Effector memory CD4-positive, alpha-beta T cell (primary cell): ENCODE measurements around the gene GRAMD1C.

ENCODE experiments used
- DNase-seq, 3 donors: peaks; one replicate each; pipeline ENCODE4 v3.0.0-alpha.2; 2020
- H3K27ac ChIP-seq: 2 replicates; pipeline ENCODE4 v1.7.0; 2013; ENCODE audit warnings: mild to moderate bottlenecking, low read length, moderate library complexity; ENCODE audit not compliant: insufficient read depth, poor library complexity, severe bottlenecking
- H3K27me3 ChIP-seq: replicated peaks from 2 replicates; pipeline ENCODE4 v1.7.0; 2013; ENCODE audit warnings: mild to moderate bottlenecking, low read length; ENCODE audit not compliant: insufficient read depth, control insufficient read depth, poor library complexity, severe bottlenecking
- H3K36me3 ChIP-seq: 2 replicates; pipeline ENCODE4 v1.7.0; 2013; ENCODE audit warnings: mild to moderate bottlenecking, low read length, moderate library complexity; ENCODE audit not compliant: control insufficient read depth, insufficient read depth
- H3K4me1 ChIP-seq: 2 replicates; pipeline ENCODE4 v1.7.0; 2013; ENCODE audit warnings: low read length, mild to moderate bottlenecking; ENCODE audit not compliant: control insufficient read depth, insufficient read depth, poor library complexity, severe bottlenecking
- H3K4me3 ChIP-seq: 2 replicates; pipeline ENCODE4 v1.7.0; 2013; ENCODE audit warnings: low read length, low read depth, mild to moderate bottlenecking; ENCODE audit not compliant: insufficient read depth, poor library complexity, severe bottlenecking
- H3K9me3 ChIP-seq: 2 replicates; pipeline ENCODE4 v1.7.0; 2013; ENCODE audit warnings: mild to moderate bottlenecking, low read length, moderate library complexity; ENCODE audit not compliant: control insufficient read depth
- total RNA-seq, 3 donors: gene quantifications; one replicate each; lab custom pipeline; 2026; lab: John Stamatoyannopoulos, UW

GRAMD1C gene
- 0.58 to 1.1 (median 0.69) reads per million in 3 donors for total RNA-seq

- no peak within 1 kb of the TSS for H3K27ac ChIP-seq
- H3K9me3 ChIP-seq, result no peaks in the 10 kb centered on the region
- H3K36me3 ChIP-seq, result no peaks in the 10 kb centered on the region
- DNase-seq, result peak; percentile 63 to 77 (median 73)
- peak within 1 kb of the TSS; percentile 42 for H3K4me3 ChIP-seq
- H3K27me3 ChIP-seq, result no peaks in the 10 kb centered on the region
- no peaks in the 10 kb centered on the region for H3K4me1 ChIP-seq
Measured at GRCh38 chr3:113838631-113839209, at the start of gene GRAMD1C. TSS of gene GRAMD1C (plus strand) at chr3:113838788. CDS start at chr3:113838910, 122 bp downstream.

GRCh38 chr3:113791381-113791780 lies 47.2 kb upstream of the GRAMD1C start:
- Histone ChIP-seq H3K4me1 (no peaks in the 10 kb centered on the region), H3K9me3 (no peaks in the 10 kb centered on the region), H3K27me3 (no peaks in the 10 kb centered on the region), H3K36me3 (peaks cover 37% of the 10 kb centered on the region), H3K4me3 (no peak overlapping the region), H3K27ac (no peak overlapping the region)
- DNase-seq, result no peak

GRCh38 chr3:113794526-113794925 lies 44.1 kb upstream of the GRAMD1C start:
- H3K36me3 ChIP-seq, result peaks cover 26% of the 10 kb centered on the region

GRCh38 chr3:113795693-113796092 lies 42.9 kb upstream of the GRAMD1C start:
- H3K9me3 ChIP-seq, result no peaks in the 10 kb centered on the region
- no peak overlapping the region for H3K4me3 ChIP-seq
- no peak for DNase-seq
- H3K27me3 ChIP-seq, result no peaks in the 10 kb centered on the region
- no peaks in the 10 kb centered on the region for H3K4me1 ChIP-seq
- peaks cover 26% of the 10 kb centered on the region for H3K36me3 ChIP-seq
- H3K27ac ChIP-seq, result no peak overlapping the region

More at GRCh38 chr3:113794526-113794925, 44.1 kb upstream of the GRAMD1C start:
- Histone ChIP-seq H3K4me1 (no peaks in the 10 kb centered on the region), H3K27me3 (no peaks in the 10 kb centered on the region), H3K27ac (no peak overlapping the region), H3K4me3 (no peak overlapping the region), H3K9me3 (no peaks in the 10 kb centered on the region)
- no peak for DNase-seq

GRCh38 chr3:113802795-113803455 lies 35.7 kb upstream of the GRAMD1C start:
- Histone ChIP-seq H3K9me3 (no peaks in the 10 kb centered on the region), H3K4me3 (no peak overlapping the region), H3K27ac (no peak overlapping the region), H3K4me1 (no peaks in the 10 kb centered on the region), H3K27me3 (no peaks in the 10 kb centered on the region), H3K36me3 (peaks cover 33% of the 10 kb centered on the region)
- no peak for DNase-seq

- H3K27ac ChIP-seq, result no peak overlapping the region
- no peaks in the 10 kb centered on the region for H3K9me3 ChIP-seq
- H3K27me3 ChIP-seq, result no peaks in the 10 kb centered on the region
- no peak for DNase-seq
- H3K4me1 ChIP-seq, result no peaks in the 10 kb centered on the region
- no peak overlapping the region for H3K4me3 ChIP-seq
- H3K36me3 ChIP-seq, result peaks cover 30% of the 10 kb centered on the region
Measured at GRCh38 chr3:113804661-113805060, 33.9 kb upstream of the GRAMD1C start.

- DNase-seq, result no peak
- Histone ChIP-seq H3K36me3 (peaks cover 31% of the 10 kb centered on the region), H3K27ac (no peak overlapping the region), H3K4me3 (no peak overlapping the region), H3K4me1 (no peaks in the 10 kb centered on the region), H3K9me3 (no peaks in the 10 kb centered on the region), H3K27me3 (no peaks in the 10 kb centered on the region)
Measured at GRCh38 chr3:113805249-113805648, 33.3 kb upstream of the GRAMD1C start.

GRCh38 chr3:113812854-113813253 lies 25.7 kb upstream of the GRAMD1C start:
- H3K9me3 ChIP-seq, result no peaks in the 10 kb centered on the region
- no peak for DNase-seq
- no peak overlapping the region for H3K4me3 ChIP-seq
- H3K4me1 ChIP-seq, result no peaks in the 10 kb centered on the region
- H3K27me3 ChIP-seq, result no peaks in the 10 kb centered on the region
- no peak overlapping the region for H3K27ac ChIP-seq
- H3K36me3 ChIP-seq, result peaks cover 5% of the 10 kb centered on the region

GRCh38 chr3:113819866-113820265 lies 18.7 kb upstream of the GRAMD1C start:
- H3K27ac ChIP-seq, result no peak overlapping the region
- H3K4me1 ChIP-seq, result no peaks in the 10 kb centered on the region
- no peak overlapping the region for H3K4me3 ChIP-seq
- DNase-seq, result no peak
- no peaks in the 10 kb centered on the region for H3K36me3 ChIP-seq
- H3K27me3 ChIP-seq, result no peaks in the 10 kb centered on the region
- no peaks in the 10 kb centered on the region for H3K9me3 ChIP-seq

GRCh38 chr3:113825090-113825489 lies 13.5 kb upstream of the GRAMD1C start:
- no peaks in the 10 kb centered on the region for H3K9me3 ChIP-seq
- H3K27me3 ChIP-seq, result no peaks in the 10 kb centered on the region
- H3K27ac ChIP-seq, result no peak overlapping the region
- H3K4me1 ChIP-seq, result no peaks in the 10 kb centered on the region
- no peaks in the 10 kb centered on the region for H3K36me3 ChIP-seq
- no peak for DNase-seq
- no peak overlapping the region for H3K4me3 ChIP-seq
